ENCODE measurements around the gene CA10.

CA10 gene
- 0 to 1.3 reads per million in 2 donors for total RNA-seq

GRCh38 chr17:52158450-52159042, at the start of gene CA10:
CA10 (minus strand) TSS chr17:52158714.
- DNase-seq: no peak

DNA sequence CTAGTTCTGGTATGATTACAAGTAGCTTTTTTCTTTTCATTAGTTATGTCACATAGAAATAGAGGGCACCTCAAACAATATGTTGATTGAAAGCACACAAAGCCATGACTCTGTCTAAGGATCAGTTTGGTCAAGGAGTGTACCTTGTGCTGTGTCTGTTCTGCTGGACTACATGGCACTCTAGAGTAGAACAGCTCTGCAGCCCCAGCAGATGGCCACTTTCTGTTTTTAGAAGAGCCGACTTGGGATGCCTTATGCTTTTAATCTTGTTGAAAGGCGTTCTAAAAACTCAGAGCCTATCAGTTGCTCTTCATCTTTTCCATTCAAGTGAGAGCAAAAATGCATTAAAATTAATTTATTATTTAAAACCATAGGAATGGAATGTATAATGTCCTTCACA, 49.3 kb upstream of the CA10 start:
- DNase-seq: no peak

DNA sequence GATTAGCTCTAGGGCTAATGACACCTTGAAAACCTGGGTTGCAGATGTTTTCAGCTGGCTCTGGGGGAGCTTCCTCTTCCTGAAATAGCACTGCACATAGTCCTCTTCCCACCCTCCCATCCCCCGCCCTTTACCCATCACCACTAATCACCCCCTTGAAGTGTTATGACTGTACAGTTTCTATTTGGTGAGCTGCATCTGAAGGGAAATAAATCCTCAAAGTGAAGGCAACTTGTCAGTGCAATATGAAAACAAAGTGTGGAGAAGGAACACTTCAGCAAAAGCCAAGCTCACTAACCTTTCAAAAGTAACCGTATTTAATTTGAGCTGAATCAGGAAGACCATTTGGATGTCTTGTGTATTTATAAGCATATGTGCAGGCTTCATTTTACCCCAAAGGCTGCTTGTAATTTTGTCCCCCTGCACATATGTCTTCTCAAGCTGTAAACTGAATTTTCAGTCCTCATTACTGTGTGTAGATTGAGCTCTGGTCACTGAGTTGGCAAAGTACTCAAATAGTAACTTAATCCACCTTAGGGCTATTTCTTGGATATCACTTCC, 44.1 kb upstream of the CA10 start:
- DNase-seq: no peak

- DNase-seq: no peak
Measured at GRCh38 chr17:52201767-52202519, 43.4 kb upstream of the CA10 start.

DNA sequence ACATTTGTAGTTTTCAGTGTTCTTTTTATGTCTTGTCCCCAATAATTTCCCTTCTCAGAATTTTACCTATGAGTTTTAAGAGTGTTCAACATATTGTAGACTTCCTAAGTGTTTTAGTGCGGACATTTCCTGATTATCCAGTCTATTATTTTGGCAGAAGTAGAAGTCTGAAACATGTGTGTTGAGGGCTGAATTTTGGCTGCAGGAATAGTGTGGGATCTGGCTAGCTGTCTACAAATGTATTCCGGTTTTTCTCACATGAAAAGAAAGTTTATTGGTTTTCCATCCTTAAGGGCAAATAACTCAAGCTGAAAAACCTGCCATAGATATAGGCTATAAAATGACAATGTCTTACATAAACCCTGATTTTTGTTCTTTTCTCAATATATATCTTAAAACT, 33.0 kb upstream of the CA10 start:
- DNase-seq: no peak

DNA sequence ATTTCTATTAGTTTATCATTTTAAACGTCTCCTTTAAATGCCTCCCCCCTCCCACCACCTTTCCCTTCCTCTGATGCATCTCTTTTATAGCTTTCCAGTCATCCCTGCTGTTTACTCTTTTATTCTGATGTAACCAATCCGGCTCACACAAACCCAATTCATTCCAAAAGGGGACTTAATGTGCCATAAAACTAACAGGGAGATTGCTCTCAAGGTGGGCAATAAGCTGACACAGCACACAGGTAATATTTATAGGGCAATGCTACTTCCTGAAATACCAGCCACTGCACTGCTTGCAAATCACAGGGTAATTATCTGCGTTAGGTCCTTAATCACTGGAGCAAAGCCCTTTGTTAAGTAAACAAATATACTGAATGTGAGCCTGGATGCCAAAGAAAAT, 23.3 kb upstream of the CA10 start:
- no peak for DNase-seq

DNA sequence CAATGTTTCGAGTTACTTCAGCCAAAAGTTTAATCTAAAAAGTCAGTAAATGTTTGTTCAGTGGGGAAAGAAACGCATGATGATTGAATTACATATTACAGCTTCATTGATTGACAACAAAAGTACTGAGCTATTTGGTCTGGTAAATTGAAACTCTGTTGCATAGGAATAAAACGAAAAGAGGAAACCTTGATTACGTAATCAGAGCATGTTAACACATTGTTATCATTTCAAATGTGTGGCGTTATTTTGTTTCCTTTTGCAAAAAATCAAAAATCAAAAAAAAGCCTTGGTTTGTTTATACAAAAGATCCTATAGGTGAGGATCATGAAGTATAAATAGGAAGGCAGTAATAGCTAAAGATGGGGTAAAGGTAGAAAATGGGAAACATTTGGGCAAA, 19.5 kb upstream of the CA10 start:
- no peak for DNase-seq

DNA sequence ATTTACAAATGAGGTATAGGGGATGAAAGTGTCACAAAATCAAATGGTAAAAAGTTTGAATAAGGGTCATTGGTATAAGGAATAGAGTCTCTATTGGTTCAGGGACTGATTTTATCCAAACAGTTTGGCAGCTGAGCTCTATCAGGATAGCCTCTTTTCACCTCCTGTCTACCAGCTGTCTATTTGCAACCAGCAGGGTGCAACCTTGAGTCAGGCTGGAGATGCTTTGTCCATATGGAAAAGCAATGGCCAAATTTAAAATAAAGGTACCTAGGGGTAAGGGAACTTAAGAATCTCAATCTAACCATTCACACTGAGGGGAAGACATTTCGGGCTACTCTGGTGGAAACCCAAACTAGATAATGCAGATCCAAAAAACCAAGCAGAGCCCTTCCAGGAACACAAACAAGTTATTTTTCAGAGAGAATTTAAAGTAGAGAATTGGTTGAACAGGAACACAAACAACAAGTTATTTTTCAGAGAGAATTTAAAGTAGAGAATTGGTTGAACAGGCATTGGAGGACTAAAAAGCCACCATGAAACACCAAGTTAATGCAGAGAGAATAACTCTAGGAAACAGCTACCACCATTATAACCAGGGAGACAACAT, 12.6 kb upstream of the CA10 start:
- no peak for DNase-seq

- DNase-seq: no peak
Measured at GRCh38 chr17:52160136-52160567, 1.6 kb upstream of the CA10 start.

GRCh38 chr17:52159246-52160135, 977 bp upstream of the CA10 start:
- no peak for DNase-seq

DNA sequence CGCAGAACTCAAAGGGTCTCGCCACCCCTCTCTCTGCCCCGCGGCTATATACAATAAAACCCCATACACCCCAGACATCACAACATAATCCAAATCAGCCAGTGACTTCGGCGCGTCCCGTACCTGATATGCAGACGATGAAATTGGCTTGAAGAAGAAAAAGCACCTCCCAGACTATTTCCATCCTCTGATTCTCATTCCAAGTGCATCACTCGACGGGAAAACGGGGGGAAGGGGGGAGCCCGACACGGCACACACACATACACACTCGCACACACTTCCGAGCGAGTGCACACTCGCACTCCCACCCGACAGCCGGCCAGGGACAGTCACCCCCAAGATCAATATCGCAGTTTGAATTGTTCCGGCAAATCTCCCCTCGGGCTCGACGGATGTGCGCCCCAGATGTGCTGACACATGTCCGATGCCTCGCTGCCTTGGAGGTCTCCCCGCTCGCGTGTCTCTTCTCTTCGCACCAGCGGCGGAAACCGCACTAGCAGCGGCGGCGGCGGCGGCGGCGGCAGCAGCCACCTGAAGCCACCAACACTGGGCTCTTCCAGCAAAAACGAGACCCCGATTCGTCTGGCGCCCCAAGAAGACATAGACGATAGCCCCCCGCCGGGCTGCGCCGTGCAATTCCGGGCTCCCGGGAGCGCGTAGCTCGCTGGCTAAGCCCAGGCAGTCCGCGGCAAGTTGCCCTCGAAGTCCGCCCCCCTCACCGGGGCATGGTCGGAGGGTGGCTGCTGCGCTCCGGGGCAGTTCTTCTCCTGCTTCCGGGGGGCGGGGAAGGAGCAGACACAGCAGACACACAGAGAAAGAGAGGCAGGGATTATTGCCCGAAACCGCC, 688 bp downstream of the CA10 start:
- no peak for DNase-seq

GRCh38 chr17:52156576-52157570, 1.6 kb downstream of the CA10 start:
- no peak for DNase-seq

DNA sequence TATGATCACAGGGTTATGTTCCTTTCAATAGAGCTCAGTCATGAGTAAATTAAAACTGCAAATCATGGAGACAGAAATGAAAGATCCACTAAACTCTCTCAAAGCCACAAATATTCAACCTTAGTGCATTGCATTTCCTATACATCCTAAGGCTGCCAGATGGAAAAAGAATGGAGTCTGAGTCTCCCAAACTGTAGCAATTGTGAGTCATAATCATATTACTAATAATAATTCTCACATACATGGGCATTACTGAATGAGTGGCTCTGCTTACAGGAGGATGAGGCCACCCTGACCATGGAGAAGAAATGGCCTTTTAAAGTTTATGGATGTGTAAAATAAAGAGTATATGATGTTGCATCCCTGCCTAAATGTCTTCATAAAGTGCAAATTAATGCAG, 3.2 kb downstream of the CA10 start:
- no peak for DNase-seq

DNA sequence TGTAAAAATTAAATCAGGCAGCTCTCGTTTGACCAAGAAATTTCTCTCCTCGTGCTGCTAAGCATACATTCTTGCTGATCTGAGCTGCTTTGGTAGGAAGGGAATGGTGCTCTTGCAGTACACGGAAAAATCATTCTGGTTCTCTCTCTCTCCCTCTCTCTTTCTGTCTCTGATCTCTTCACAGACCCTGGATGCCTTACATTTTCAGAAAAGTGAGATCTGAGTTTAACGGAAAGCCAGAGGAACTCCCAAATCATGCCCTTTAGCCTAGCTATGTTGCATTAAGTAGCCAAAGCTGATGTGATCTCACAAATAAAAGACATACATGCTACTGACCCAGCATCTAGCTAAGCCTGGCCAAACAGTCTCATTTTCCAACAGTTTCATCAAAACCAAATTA, 4.0 kb downstream of the CA10 start:
- no peak for DNase-seq

GRCh38 chr17:52150935-52151334, 7.6 kb downstream of the CA10 start:
- DNase-seq: no peak

- DNase-seq: no peak
Measured at GRCh38 chr17:52149626-52150025, 8.9 kb downstream of the CA10 start.

- no peak for DNase-seq
Measured at GRCh38 chr17:52148969-52149351, 9.6 kb downstream of the CA10 start.

GRCh38 chr17:52148288-52148968, 10.1 kb downstream of the CA10 start:
- no peak for DNase-seq

DNA sequence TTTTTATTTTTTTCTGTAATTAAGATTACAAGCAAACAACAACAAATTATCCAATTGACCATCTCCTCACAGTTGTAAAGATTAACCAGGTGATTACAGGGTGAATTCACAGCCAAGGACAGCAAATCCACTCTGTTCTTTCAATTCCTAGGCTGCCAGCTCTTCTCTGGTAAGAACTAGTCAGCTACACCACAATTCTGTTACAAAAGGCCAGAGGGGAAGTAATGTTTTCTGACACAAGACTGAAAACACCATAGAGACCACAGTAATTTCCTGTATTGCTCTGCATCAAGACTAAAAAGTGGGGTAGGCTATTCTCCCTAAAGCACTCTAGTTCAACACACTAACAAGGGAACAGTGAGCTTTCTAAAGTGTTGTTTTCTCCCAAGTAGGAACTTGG, 10.6 kb downstream of the CA10 start:
- no peak for DNase-seq

GRCh38 chr17:52147431-52147830, 11.1 kb downstream of the CA10 start:
- DNase-seq: no peak
